ENCODE measurements around the gene FAM171A2.
"Not testable (repeated sequence)": the region's sequence is repeated elsewhere in the genome, so short reads cannot be mapped to it uniquely, and the experiment has no call there.

The FAM171A2 gene

GRCh38 chr17:44383363-44383762 lies 19.7 kb upstream of the FAM171A2 start:
- no peak for FAIRE-seq

GRCh38 chr17:44382917-44383316 lies 19.3 kb upstream of the FAM171A2 start:
- no peak for FAIRE-seq

GRCh38 chr17:44381810-44382305 lies 18.2 kb upstream of the FAM171A2 start:
- no peak for FAIRE-seq

- FAIRE-seq: no peak
Observed at GRCh38 chr17:44380767-44381166, 17.1 kb upstream of the FAM171A2 start.

- FAIRE-seq: no peak
Observed at GRCh38 chr17:44379887-44380286, 16.2 kb upstream of the FAM171A2 start.

GRCh38 chr17:44378171-44378705 lies 14.6 kb upstream of the FAM171A2 start:
- no peak for FAIRE-seq

GRCh38 chr17:44376779-44377178 lies 13.1 kb upstream of the FAM171A2 start:
- no peak for FAIRE-seq

- FAIRE-seq: no peak
Observed at GRCh38 chr17:44376124-44376523, 12.5 kb upstream of the FAM171A2 start.

- no peak for FAIRE-seq
Observed at GRCh38 chr17:44375196-44376017, 11.8 kb upstream of the FAM171A2 start.

- FAIRE-seq: no peak
Observed at GRCh38 chr17:44374306-44375195, 10.9 kb upstream of the FAM171A2 start.

GRCh38 chr17:44372036-44372435 lies 8.4 kb upstream of the FAM171A2 start:
- no peak for FAIRE-seq

- FAIRE-seq: not testable (repeated sequence)
Observed at GRCh38 chr17:44369414-44370023, 5.9 kb upstream of the FAM171A2 start.

- not testable (repeated sequence) for FAIRE-seq
Observed at GRCh38 chr17:44368391-44369243, 5.0 kb upstream of the FAM171A2 start.

- FAIRE-seq: no peak
Observed at GRCh38 chr17:44367231-44367979, 3.8 kb upstream of the FAM171A2 start.

- not testable (repeated sequence) for FAIRE-seq
Observed at GRCh38 chr17:44365051-44365450, 1.4 kb upstream of the FAM171A2 start.

GRCh38 chr17:44362949-44363612 lies 572 bp downstream of the FAM171A2 start:
- no peak for FAIRE-seq

- FAIRE-seq: no peak
Observed at GRCh38 chr17:44362459-44362948, 1.1 kb downstream of the FAM171A2 start.

- FAIRE-seq: no peak
Observed at GRCh38 chr17:44361292-44362260, 2.1 kb downstream of the FAM171A2 start.

- no peak for FAIRE-seq
Observed at GRCh38 chr17:44360826-44361225, 2.8 kb downstream of the FAM171A2 start.
